C4-2B (cell line): ENCODE results near the gene OR5AC2.

Experiments used
- ZFX ChIP-seq: fragments of 450-650 bp; IDR thresholded peaks from 2 replicates; pipeline ENCODE4 v1.6.1; 2017
- TF ChIP-seq, protein P1 (sequence below): fragments of 450-650 bp; conservative IDR thresholded peaks from 2 replicates; pipeline ENCODE4 v1.5.1; 2017; ENCODE audit warnings: mild to moderate bottlenecking

DNA sequence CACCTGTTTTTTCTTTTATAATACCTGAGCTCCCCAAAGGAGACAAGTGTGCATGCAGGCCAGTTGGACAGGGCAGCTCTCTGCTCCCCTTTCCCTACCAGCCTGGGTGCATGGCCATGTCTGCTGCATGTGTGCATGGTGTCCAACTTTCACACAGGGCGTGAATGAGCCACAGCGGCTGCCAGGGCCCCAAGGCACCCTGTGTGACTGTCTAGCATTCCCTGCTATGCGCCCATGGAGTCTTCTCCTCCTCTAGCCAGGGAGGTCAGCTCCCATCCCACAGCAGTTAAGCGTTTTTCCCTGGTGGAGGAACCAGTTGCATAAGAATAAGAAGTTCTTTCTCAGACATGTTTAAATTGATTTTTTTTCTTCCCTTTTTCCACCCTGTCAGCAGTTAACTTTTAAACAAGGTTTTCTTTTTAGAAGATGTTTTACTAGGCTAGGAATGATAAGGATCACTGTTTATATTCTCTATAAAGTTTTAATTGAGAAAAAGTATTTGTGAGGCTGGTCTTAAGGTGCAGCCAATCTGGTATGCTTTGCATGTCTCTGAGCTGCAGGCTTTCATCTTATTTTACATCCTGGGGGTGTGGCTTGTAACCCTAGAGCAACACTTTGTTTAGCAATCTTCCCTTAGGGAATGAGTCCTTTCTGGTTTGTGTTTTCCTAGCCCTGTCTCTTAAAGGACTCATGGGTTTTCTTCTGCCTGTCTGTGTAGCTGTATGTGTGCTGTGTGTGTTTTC is 23.0 kb downstream of the OR5AC2 start:
- TF ChIP-seq, protein P1, sequence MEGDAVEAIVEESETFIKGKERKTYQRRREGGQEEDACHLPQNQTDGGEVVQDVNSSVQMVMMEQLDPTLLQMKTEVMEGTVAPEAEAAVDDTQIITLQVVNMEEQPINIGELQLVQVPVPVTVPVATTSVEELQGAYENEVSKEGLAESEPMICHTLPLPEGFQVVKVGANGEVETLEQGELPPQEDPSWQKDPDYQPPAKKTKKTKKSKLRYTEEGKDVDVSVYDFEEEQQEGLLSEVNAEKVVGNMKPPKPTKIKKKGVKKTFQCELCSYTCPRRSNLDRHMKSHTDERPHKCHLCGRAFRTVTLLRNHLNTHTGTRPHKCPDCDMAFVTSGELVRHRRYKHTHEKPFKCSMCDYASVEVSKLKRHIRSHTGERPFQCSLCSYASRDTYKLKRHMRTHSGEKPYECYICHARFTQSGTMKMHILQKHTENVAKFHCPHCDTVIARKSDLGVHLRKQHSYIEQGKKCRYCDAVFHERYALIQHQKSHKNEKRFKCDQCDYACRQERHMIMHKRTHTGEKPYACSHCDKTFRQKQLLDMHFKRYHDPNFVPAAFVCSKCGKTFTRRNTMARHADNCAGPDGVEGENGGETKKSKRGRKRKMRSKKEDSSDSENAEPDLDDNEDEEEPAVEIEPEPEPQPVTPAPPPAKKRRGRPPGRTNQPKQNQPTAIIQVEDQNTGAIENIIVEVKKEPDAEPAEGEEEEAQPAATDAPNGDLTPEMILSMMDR: no peak
- TF ChIP-seq ZFX: no peak
